ENCODE data around the gene VAT1L.

VAT1L gene

DNA sequence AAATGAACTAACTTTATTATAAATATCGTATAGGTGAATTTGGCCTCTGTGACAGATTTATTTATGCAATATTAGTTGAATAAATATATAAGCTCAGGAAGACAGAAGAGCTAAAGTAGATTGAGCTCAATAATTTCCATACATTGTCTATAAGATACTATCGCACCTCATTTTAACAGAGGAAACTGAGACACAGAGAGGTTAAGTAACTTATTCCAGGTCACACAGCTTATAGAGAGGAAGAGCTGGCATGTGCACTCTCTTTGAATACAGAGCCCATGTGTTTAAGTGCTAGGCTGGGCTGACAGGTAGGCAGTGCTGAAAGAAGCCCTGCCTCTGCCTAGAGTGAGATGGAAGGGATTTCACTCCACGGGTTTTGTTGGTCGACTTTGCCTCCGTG lies 48.4 kb downstream of the VAT1L start:
- DNase-seq = no peak

DNA sequence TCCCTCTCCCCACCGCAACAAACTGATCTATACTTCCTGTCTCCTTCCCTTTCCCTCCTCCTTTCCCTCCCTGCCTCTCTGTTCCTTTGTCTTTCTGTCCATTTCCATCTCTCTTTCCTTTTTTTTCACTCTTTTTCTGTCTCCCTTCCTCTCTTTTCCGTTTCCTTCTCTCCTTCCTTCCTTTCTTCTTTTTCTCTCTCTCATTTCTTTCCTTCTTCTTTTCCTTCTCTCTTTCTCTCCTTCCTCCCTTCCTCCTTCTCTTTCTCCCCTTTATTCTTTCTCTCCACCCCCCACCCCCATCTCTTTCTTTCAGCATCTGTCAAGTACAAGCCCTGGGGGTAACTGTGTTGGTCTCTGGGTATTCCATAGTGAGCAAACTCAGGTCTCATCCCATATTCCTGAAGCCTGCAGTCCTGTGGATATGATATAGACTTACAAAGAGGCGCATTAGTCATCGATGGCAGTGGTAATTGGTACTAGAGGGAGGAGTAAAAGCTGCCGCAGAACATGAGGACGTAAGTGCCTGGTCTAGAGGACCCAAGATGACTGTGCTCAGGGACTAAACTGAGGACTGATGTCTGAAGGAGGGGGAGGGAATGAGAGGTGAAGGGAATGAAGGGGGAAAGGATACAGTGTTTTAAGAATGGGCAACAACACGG lies 50.4 kb downstream of the VAT1L start:
- DNase-seq = no peak

DNA sequence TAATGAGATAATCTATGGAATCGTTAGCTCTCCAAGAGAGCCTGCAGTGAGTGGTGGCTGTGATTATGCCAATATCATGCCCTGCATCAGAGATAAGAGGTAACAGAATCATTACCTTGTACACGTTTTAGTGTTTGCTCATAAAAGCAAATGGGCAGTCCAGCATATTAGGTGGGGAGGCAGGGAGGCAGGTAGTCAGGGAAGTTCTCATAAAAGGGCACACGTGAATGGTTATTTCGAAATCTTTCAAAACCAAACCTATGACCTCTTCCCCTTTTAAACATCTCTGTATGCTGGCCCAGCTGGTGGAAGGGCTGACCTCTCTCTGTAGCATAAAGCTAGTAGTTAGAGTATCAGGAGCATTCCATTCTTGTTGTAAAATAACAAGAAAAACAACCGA lies 51.7 kb downstream of the VAT1L start:
- no peak for DNase-seq

DNA sequence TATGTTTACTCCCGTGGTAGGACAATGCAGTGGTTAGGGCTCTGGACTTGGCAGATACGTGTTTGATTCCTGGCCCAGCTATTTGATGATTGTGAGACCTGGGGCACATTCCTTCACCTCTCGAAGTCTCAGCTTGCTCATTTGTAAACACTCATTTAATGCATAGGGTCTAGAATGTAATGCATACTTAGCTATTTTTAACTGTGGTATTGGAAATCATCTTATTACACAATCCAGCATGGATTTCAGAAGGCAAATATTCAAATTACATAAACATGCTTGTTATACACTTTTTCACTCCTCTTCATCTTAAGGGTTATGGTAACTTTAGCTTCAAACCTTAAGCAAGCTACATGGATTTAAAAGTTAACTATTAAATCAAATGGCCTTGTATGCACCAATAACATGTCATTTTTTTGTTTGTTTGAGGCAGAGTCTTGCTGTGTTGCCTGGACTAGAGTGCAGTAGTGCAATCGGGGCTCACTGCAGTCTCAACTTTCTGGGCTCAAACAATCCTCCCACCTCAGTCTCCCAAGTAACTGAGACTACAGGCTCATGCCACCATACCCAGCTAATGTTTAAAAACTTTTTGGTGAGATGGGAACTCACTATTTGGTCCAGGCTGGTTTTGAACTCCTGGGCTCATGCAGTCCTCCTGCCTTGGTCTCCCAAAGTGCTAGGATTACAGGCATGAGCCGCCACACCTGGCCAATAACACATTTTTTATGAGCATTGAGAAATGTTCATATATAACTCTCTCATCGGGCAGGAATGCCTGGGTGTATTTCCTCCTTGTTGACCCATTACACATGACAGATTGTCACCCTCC lies 52.5 kb downstream of the VAT1L start:
- DNase-seq = no peak

DNA sequence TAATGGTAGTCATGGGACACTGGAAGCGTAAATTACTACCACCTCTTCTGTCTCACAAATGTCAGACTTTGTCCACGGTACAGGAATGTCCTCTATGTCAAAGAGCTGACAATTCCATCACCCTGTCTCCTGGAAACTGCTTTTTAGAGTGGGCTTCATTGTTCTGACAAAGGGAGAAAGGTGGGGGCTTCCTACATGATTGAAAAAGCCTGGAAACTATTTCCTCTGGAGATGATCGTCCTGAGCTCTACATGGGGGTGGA lies 53.1 kb downstream of the VAT1L start:
- DNase-seq = no peak

DNA sequence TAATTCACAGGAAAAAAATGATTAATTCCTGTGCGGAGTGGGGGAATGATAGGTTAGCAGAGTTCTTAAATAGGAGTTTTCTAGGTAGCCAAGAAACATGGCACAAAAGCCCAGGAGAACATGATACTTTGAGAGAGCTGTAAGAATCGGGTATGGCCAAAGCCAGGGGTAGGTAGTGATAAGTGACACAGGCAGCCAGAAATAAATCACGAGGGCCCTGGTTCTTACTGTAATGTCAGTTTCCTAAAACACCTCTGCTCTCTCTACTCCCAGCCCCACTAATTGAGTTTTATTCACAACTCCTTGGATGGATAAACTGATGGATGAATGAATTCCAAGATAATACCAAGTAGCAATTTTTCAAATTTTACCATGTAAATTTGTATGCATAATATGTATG lies 54.1 kb downstream of the VAT1L start:
- no peak for DNase-seq

DNA sequence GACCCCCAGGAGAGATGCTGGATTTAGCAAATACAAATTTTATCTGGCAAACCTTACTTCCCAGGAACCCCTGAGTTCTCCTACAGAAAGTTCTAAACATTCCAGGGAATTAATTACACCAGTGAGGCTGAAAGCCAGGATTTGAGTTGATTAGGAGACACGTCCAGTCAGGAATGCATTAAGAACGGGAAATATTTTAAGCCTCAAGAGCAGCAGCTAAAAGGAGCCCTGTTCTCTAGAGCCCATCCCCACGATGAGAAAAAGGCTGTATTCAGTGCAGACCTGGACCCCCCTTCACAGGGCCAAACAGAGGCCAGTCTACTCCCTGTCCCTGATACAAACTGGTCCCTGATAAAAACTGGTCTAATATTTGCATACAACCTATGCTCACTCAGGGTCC lies 55.0 kb downstream of the VAT1L start:
- DNase-seq = no peak

DNA sequence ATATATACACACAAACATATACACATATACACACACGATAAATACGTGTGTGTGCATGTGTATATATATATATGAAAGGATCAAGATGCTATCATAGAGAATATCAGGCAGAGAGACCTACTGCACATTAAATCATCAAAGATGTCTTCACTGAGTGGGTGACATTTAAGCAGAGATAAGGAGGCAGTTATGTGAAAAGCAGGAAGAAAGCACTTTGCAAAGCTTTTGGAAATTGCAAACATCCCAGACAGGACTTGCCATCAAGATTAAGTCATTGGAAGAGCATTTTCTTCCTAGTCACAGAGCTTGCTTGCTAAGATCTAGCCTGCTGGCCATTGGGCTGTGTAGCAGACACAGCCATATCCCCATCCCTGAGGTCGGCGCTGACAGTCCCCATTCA lies 56.4 kb downstream of the VAT1L start:
- DNase-seq = no peak

DNA sequence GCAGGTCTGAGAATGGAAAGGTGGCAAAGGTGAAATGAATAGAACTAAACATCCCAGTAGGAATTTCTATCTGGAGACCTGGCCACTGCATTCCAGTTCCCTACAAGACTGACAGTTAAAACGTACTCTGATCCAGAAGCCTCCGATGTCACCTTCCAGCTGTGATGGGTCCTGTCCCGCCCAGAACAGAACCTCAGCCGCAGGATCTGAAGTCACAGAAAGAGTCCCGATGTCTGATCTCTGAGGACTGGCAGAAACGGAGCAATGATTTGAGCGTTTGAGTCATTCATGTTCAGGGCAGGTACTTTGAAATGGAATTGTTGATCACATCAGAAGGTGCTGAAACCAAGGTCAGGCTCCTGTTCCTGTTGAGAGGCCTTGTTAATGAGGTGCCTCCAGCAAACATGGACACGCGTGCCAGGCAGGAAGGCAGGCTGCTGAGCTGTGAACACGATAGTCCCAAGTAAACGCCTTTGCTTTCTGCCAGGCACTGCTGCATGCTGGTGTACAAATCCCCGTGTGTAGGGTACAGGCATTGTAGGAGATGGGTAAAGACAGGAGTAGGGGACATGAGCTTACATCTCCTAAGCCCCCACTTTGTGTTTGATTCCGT lies 61.4 kb downstream of the VAT1L start:
- no peak for DNase-seq

DNA sequence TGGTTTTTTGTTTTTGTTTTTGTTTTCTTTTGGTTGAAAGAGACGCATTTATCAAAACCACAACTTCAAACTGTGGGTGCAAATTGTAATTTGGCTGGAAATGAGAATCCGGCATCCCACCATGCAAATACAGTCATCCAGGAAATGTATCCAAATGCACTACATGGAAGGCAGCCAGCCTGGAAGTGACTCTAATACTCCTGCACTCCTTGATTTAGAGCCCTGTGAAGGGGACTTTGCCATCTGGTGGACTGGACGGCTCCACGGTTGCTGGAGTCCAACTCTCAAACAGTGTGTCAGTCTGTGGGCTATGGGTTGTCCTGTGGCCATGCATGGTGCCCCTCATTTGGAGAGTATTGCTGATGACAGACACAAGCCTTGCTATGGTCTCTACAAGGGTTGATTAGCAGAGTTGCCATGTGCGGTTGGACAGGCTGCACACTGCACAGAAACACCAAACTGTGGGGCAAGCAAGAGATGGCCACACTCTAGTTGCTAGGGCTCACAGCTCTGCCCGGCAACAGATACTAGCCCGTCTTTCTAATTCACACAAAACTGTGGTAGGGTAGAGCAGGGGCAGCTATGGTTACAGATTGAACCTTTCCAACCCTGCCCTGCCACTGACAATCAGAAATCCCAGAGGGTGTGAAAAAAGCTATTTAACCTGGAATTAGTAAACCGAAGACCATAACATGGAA lies 62.4 kb downstream of the VAT1L start:
- no peak for DNase-seq

DNA sequence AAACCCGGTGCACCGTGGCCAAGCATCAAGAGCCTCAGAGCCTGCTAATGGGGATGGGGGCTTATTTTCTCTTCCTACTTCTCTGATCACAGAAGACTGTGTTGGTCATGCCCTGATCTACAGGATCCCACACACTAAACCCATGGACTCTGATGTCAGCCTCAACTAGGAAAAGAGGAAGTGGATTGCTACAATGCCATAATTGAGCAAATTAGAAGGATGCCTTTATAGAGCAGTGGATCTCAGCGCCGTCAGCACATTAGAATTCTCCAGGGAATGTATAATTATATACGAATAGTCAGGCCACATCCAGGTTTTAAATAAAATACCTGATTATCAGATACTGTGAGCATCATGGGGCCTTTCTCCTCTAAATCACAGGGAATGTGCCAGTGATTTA lies 64.8 kb downstream of the VAT1L start:
- DNase-seq = no peak

DNA sequence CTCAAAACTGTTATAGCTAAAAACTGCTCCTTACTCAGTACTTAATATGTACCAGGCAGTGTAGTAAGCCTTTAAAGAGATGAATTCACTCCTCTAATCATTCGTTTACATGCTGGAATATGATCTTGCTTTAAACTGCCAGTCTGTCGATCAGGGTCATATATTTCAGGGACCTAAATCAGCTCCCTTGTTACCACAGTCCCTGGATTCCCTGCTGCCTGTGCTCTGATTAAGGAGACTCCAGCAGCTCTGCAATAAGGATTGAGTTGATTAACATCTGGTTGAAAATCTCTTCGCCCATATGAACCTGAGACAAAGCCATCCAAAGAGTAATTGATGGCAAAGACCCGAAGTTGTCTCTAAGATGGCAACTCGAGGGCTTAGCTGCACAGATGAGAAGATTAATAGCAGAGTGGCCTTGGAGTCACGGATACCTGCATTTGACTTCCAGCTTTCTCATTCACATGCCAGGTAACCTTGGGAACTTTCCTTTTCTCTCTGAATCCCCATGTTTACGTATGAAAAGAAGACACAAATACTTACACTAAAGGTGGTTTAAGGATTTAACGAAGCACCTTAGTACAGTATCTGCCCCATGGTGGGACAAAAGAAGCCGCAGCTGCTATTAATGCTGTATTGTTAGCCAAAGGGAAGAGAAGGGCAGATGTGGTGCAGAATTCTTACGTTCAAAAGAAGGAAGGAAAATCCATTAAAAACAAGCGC lies 68.2 kb downstream of the VAT1L start:
- DNase-seq = no peak

DNA sequence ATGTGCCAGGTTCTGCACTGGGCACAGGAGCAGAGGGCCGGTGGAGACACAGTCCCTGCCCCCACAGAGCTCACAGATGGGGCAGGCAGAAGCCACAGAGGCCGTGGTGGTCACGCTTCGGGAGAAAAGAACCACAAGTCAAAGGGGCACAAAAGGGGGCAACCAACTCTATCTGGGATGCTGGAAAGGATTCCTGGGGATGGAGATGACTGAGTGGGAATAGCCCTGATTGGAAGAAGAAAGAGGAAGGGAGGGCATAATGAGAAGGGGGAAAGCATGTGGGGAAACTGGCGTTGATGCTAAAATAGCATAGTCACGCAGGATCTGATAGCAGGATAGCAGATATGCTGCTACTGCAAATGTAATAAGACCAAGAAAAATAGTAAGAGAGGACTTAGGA lies 69.7 kb downstream of the VAT1L start:
- DNase-seq = no peak

DNA sequence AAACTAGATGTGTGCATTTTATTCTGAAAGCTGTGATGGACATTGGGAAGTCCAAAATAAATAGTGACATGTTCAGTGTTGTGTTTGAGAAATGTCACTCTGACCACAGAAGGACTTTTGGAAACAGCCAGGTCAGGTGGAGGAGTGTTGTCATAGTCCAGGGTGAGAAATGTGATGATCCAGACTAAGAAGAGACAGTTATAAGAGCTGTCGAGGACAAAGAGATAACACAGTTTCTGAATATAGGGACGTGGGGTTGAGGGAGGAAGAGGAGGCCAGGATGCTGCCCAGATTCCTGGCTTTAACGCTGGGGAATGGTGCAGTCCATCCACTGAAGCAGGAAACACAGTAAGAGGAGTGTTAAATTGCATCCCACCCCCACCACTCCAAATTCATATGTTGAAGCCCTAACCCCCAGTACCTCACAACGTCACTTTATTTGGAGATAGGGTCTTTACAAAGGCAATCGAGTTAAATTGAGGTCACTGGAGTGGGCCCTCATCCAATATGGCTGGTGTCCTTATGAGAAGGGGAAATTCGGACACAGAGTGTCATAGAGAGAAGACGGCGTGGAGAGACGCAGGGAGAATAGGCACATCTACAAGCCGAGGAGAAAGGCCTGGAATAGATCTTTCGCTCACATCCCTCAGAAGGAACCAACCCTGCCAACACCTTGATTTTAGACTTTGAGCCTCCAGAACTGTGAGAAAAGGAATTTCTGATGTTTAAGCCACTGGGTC lies 71.3 kb downstream of the VAT1L start:
- DNase-seq = no peak

DNA sequence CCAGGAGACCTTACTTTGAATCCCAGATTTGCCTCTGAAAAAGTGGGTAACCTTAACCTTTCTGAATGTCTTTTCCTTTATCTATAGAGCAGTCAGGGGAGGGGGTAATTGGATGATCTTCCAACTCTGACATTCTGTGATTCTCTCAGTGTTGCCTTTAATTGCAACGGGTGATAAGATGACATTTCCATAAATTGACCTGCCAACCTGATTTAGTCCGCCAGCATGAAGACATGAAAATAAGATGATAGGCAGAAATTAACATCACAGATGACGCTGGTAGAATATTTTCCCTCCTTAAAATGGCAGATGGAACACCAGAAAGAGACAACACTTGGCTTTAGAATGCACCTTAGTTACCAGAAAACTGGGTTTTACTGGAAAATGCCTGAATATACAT lies 72.6 kb downstream of the VAT1L start:
- DNase-seq = no peak

DNA sequence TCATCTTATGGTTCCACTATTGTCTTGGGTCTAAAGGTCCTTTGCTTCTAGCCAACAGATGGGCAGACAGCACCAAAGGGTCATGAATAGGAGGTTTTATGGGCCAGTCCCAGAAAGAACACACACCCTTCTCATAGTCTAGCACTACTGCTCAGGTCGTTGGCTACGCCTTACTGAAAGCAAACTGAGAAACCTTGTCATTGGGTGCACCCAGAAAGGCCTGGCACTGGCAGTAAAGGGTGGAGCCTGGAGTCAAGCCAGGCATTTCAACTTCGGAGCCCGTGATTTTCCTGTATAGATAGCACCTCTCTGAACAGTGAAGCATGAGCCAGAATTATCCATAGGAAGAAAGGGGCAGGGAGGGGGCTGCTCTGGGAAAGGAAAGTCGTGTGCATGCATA lies 74.9 kb downstream of the VAT1L start:
- no peak for DNase-seq

DNA sequence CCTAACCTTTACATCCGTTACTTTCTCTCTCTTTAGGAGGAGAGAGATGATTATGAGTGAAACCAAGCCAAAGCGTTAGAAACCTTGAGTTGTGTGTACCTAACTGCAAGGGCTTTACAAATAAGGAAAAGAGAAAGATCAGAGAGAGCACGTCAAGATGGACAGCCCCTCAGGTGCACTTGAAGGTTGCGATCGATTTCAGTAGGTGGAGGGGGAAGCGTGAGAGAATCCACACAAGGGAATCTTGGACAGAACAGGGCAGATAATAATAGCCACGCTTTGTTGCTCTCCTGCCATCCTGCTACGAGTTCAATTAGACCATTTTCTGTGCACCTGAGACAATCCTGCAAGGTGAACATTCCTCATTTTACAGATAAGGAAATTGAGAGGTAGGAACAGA lies 78.4 kb downstream of the VAT1L start:
- no peak for DNase-seq

DNA sequence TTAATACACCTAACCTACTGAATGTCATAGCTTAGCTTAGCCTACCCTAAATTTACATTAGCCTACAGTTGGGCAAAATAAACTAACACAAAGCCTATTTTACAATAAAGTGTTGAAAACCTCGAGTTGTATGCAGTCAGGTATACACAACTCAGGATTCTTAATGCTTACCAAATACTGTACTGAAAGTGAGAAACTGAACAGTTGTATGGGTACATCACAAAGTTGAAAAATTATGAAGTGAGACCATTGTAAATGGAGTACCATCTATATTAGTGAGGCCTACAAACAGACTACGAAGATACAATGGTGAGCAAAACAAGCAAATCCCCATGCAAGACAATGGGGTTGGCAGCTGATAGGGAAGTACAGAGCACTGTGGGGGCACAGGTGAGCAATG lies 79.7 kb downstream of the VAT1L start:
- no peak for DNase-seq

DNA sequence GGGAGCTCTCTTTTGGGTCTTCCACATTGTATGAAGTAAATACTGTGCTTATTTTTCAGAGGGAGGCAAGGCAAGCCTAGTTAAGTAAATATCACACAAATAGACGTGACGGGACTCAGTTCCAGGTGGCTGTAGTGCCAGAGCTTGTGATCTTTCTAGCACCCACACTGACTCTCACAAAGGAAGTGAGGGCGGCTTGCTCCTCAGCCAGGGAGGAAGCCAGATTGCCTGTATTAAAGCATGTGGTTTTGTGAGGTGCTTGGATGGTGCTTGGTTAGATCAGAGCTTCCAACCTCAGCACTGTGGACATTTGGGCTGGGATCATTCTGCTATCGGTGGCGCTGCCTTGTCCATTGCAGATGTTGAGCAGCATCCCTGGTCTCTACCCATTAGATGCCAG lies 80.1 kb downstream of the VAT1L start:
- peak; percentile 10 for DNase-seq

DNA sequence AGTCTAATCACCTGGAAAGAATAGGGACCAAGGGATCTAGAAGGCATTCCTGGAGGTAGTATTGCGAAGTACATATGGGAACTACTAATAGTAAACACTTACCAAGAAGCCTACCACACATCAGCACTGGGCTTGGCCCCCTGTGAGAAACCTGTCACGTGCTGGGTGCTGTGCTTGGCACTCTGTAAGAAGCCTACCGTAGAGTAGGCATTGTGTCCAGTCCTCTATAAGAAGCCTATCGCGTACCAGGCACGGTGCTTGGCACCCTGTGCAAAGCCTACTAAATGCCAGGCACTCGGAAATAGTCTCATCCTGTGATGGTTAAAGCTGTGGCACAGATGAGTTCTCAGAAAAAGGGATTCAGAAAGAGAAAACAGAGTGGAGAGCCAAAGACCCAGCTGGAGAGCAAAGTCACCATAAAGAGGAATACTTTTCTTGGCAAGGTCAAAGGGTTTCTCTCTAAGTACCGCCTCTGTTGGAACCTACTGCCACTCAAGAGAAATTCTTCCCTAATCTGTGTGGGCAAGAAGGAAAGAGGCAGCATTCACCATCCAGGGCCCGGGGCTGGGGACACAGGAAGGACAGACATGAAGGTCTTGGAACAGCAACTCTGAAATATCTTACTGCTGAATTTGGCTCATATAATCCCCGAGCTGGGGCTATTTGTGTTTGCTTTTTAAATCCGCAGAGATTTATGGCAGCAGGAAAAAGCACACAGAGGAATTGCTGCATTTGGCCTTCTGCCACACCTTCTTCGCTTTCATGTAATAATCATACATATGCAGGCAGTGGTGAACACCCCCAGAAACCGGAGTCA lies 81.8 kb downstream of the VAT1L start:
- DNase-seq = no peak

DNA sequence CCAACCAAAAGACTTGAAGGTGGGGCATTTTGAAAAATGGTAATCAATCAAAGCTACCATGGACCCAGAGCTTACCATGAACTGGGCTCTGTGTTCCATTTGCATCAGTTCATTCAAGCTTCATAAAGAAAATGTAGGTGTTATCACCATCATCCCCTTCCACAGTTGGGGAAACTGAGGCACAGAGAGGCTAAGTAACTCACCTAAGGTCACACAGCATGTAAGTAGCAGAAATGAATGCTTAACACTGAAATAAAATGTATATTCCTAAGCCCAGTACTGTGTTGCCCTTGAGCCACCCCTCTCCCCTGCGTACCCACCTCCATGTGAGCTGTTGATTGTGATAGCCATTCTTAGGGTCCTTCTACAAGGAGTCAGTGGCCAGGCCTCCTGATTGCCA lies 83.6 kb downstream of the VAT1L start:
- DNase-seq = no peak

DNA sequence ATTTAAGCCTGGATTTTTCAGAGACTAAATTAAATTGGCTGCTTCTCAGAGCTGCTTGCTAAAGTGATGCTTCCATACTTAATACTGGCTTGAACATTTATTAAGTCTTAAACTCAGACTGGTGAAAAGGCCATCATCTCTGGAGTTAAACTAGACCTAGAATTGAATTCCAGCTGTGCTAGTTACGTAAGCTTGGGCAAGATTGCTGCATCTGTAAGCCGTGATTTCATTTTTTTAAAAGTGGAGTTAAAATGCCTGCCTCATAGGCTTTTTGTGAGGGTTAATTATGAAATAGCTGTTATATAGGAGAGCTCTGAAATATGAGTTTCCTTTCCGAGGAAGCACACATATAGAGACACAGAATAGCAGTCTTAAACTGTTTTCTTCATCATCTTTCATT lies 84.7 kb downstream of the VAT1L start:
- DNase-seq = no peak

Data from stimulated activated CD4-positive, alpha-beta T cell treated with anti-CD3 and anti-CD28 coated beads, Interleukin-1b, Interleukin-23, amount 100 ng/mL, for 48 hours (primary cell).